Suprapubic skin (tissue), 4 donors: ENCODE measurements around the gene GRIN3B. TPM values are rescaled to one million over a fixed set of nuclear protein-coding genes. Genes with fewer than 3 reads are reported as not detected.
A peak's percentile ranks its signal among the peaks of the same experiment; 100 is the strongest.

Experiments
- DNase-seq, 2 donors: peaks; one replicate each; pipeline ENCODE4 v3.0.0-alpha.2; 2019; ENCODE audit warnings: low spot score in 2 of 2
- H3K27ac ChIP-seq: fragments of 200-600 bp; sonication (generic); one replicate; pipeline ENCODE4 v1.5.1; 2019
- H3K27me3 ChIP-seq: fragments of 200-600 bp; sonication (generic); one replicate; pipeline ENCODE4 v1.5.1; 2019
- H3K36me3 ChIP-seq: fragments of 200-600 bp; sonication (generic); one replicate; pipeline ENCODE4 v1.5.1; 2019
- H3K4me1 ChIP-seq: fragments of 200-600 bp; sonication (generic); one replicate; pipeline ENCODE4 v1.5.1; 2019
- H3K4me3 ChIP-seq: fragments of 200-600 bp; sonication (generic); one replicate; pipeline ENCODE4 v1.5.1; 2019; ENCODE audit warnings: mild to moderate bottlenecking
- H3K9me3 ChIP-seq: fragments of 200-600 bp; sonication (generic); one replicate; pipeline ENCODE4 v1.5.1; 2019
- CTCF ChIP-seq, 2 donors: fragments of 200-600 bp in 1 of 2; fragments of 450-650 bp in 1 of 2; sonication (generic) in 1 of 2; IDR thresholded peaks; one replicate each; pipeline ENCODE4 v1.5.1; 2016 to 2019; ENCODE audit warnings: antibody characterized with exemption in 2 of 2, mild to moderate bottlenecking in 1 of 2, moderate library complexity in 1 of 2
- EP300 ChIP-seq: sonication (generic); formaldehyde crosslinking; IDR thresholded peaks from one replicate; pipeline ENCODE4 v1.6.1; 2017; ENCODE audit warnings: antibody characterized with exemption
- POLR2A ChIP-seq, 2 donors: fragments of 450-650 bp; IDR thresholded peaks; one replicate each; pipeline ENCODE4 v1.6.1; 2017; ENCODE audit warnings: antibody characterized with exemption in 2 of 2, mild to moderate bottlenecking in 2 of 2, moderate library complexity in 2 of 2
- POLR2AphosphoS5 ChIP-seq, 3 donors: sonication (generic); formaldehyde crosslinking; IDR thresholded peaks; one replicate each; pipeline ENCODE4 v1.6.1; 2017; ENCODE audit warnings: antibody characterized with exemption in 3 of 3
- WGBS: methylation state at CpG from one replicate; pipeline ENCODE4 v1.1.5; 2018; 5-methylcytosine and 5-hydroxymethylcytosine counted together
- total RNA-seq, 4 donors: library from RNA; depleted of rRNA; stranded (reverse); fragments of >200 nt; gene quantifications; one replicate each; pipeline ENCODE4 v1.1.0, GENCODE V29; 2016

Gene GRIN3B
- 1 to 10 TPM in 1 of 4 donors, under 1 TPM in 1, not detected in 2; 0.13 to 1.1 TPM for total RNA-seq

- TF ChIP-seq CTCF (IDR thresholded peaks at IDR 0.05) = peak in 1 of 2 donors; percentile 32
- TF ChIP-seq POLR2AphosphoS5 (IDR thresholded peaks at IDR 0.05) = no peak
- TF ChIP-seq POLR2A (IDR thresholded peaks at IDR 0.05) = no peak
- no peak within 1 kb of the TSS for H3K27ac ChIP-seq
- peak within 1 kb of the TSS; percentile 34 for H3K4me3 ChIP-seq
- no peak for DNase-seq
- H3K36me3 ChIP-seq = no peaks in the 10 kb centered on the region
- H3K9me3 ChIP-seq = no peaks in the 10 kb centered on the region
- peaks cover 82% of the 10 kb centered on the region for H3K27me3 ChIP-seq
- peaks cover 31% of the 10 kb centered on the region for H3K4me1 ChIP-seq
- WGBS = 5% methylated on average over 5 of the region's 43 CpGs
These were observed at the start of gene GRIN3B for GRCh38 chr19:1000095-1000494. TSS of gene GRIN3B (plus strand) at chr19:1000419. CDS start at chr19:1000438, 19 bp downstream.

GRCh38 chr19:952049-952679 is 48.1 kb upstream of the GRIN3B start:
- H3K4me3 ChIP-seq = no peak overlapping the region
- no peak overlapping the region for H3K27ac ChIP-seq
- no peak for TF ChIP-seq CTCF (IDR thresholded peaks at IDR 0.05)
- no peak for TF ChIP-seq EP300

DNA sequence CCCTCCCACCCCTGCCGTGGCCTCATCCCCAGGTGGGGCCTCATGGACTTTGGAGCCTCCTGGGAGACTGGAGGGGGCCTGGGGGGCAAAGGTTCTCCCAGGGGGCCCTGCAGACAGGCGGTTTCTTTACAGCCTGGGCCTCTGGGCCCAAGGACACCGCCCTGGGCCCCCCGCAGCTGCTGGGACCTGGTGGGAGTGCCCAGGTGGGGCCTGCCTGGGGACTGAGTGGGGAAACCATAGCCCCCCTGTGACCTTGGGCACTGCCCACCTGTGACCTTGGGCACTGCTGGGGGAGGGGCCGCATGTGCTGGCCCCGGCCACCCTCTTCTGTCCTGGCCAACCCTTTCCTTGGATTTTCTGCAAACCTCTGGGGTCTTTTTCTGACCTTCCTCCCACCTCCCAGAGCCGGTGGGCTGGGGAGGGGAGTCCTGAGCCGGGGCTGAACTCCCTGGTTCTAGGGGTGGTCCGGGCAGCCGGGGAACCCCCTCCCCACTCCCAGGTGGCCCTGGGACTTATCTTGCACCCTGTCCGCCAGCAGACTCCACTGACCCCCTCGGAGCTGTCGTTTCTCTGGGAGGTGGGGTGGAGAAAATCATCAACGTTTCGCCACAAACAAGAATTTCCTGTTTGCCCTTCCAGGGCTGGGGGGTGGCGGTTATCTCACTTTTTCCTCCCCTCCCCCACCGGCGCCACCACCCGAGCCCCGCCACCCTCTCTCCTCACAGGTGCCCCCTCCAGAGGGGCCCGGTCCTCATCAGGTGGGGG is 47.4 kb upstream of the GRIN3B start:
- DNase-seq = no peak
- Histone ChIP-seq H3K4me1 (peaks cover 14% of the 10 kb centered on the region), H3K27ac (no peak overlapping the region), H3K4me3 (peak overlapping the region; percentile 20), H3K9me3 (no peaks in the 10 kb centered on the region), H3K27me3 (no peaks in the 10 kb centered on the region), H3K36me3 (no peaks in the 10 kb centered on the region)
- WGBS = 36% methylated on average over 14 of the region's 21 CpGs
- TF ChIP-seq CTCF (IDR thresholded peaks at IDR 0.05) = no peak
- TF ChIP-seq POLR2AphosphoS5 (IDR thresholded peaks at IDR 0.05) = no peak
- TF ChIP-seq EP300 = no peak
- TF ChIP-seq POLR2A (IDR thresholded peaks at IDR 0.05) = no peak

More at GRCh38 chr19:952049-952679, 48.1 kb upstream of the GRIN3B start:
- DNase-seq = no peak
- H3K4me1 ChIP-seq = peaks cover 14% of the 10 kb centered on the region
- no peaks in the 10 kb centered on the region for H3K36me3 ChIP-seq
- WGBS = 91% methylated on average over 14 of the region's 14 CpGs
- no peaks in the 10 kb centered on the region for H3K9me3 ChIP-seq
- no peaks in the 10 kb centered on the region for H3K27me3 ChIP-seq

DNA sequence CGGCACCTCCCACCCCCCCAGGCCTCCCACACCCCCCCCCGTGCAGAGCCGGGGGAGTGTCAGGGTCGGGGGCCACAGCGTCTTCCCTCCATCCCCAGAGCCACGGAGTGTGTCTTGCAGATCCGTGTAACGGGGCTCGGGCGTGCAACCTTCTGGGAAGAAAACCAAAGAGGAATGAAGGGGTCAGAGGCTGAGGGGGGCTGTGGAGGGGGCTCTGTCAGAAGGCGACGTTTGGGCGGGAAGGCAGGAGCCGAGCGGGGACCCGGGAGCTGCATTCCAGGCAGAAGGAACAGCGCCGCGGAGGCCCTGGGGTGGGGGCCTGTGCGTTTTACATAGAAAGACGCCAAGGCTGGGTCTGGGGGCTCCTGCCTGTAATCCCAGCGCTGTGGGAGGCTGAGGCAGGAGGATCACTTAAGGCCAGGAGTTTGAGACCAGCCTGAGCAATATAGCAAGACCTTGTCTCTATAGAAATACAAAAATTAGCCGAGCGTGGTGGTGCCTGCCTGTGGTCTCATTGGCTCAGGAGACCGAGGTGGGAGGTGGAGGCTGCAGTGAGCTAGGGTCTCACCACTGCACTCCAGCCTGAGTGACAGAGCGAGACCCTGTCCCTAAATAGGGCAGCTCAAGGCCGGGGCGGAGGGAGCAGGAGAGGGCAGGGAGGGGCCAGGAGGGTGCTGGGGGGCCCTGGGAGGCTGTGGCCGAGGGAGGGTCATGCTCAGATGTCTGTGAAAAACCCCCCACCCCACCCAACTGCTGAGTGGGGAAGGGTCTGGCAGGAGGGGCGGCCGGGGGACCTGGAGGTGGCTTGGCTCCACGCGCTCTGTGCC is 46.6 kb upstream of the GRIN3B start:
- H3K4me3 ChIP-seq = peak overlapping the region; percentile 20
- no peaks in the 10 kb centered on the region for H3K9me3 ChIP-seq
- no peak overlapping the region for H3K27ac ChIP-seq
- no peak for TF ChIP-seq EP300
- no peak for TF ChIP-seq POLR2A (IDR thresholded peaks at IDR 0.05)
- TF ChIP-seq CTCF (IDR thresholded peaks at IDR 0.05) = no peak
- no peak for TF ChIP-seq POLR2AphosphoS5 (IDR thresholded peaks at IDR 0.05)
- H3K27me3 ChIP-seq = no peaks in the 10 kb centered on the region
- WGBS = 61% methylated on average over 29 of the region's 33 CpGs
- DNase-seq = peak in 1 of 2 donors; percentile 49
- peaks cover 14% of the 10 kb centered on the region for H3K4me1 ChIP-seq
- no peaks in the 10 kb centered on the region for H3K36me3 ChIP-seq
